A549 (cell line): ENCODE measurements around the gene STAT5B. TPM values are rescaled to one million over a fixed set of nuclear protein-coding genes. Genes with fewer than 3 reads are reported as not detected.
A peak's percentile ranks its signal among the peaks of the same experiment; 100 is the strongest.

Experiments
- ATAC-seq, 2 experiments: fragments of 200-7000 bp in 1 of 2; fragments of >200 bp in 1 of 2; cut with Nextera tagmentation in 1 of 2; cut with Tn5 transposase in 1 of 2; 3 replicates each; pipeline versions ENCODE4 v1.8.0 to v1.9.1; 2018 to 2020; ENCODE audit warnings: mild to moderate bottlenecking in 1 of 2, moderate library complexity in 1 of 2
- CTCF ChIA-PET: fragments of 300-600 bp; sonication (Branson Sonifier 250); formaldehyde crosslinking; extraction: SDS; loops from one replicate; lab custom pipeline; 2021; ENCODE audit warnings: antibody characterized with exemption, inconsistent platforms; lab: Yijun Ruan, JAX
- POLR2A ChIA-PET: fragments of 350-600 bp; formaldehyde crosslinking; extraction: SDS; loops from one replicate; lab custom pipeline; 2021; ENCODE audit warnings: antibody characterized with exemption, inconsistent platforms; lab: Yijun Ruan, JAX
- DNase-seq, 2 experiments: peaks; one replicate each; pipeline versions ENCODE4 v3.0.0 to v3.0.0-alpha.2; 2011 to 2016; ENCODE audit warnings: low read depth in 1 of 2, low spot score in 1 of 2
- FAIRE-seq: peaks from 2 replicates; lab custom pipeline; 2011; peaks lifted over from hg19 to GRCh38; lab: Jason Lieb, UNC
- H3K27ac ChIP-seq, 2 experiments: fragments of >200 bp; sonication (Bioruptor Twin); formaldehyde crosslinking; 3 replicates each; pipeline ENCODE4 v1.5.1; 2016 to 2017
- H3K4me1 ChIP-seq: fragments of >200 bp; sonication (Bioruptor Twin); formaldehyde crosslinking; 3 replicates; pipeline ENCODE4 v1.6.1; 2016
- H3K4me2 ChIP-seq: fragments of >200 bp; sonication (Bioruptor Twin); formaldehyde crosslinking; 3 replicates; pipeline ENCODE4 v1.6.1; 2016
- H3K4me3 ChIP-seq: fragments of >200 bp; sonication (Bioruptor Twin); formaldehyde crosslinking; 3 replicates; pipeline ENCODE4 v1.5.1; 2016
- H3K9me3 ChIP-seq: fragments of >200 bp; sonication (Bioruptor Twin); formaldehyde crosslinking; 3 replicates; pipeline ENCODE4 v1.6.1; 2016
- CEBPB ChIP-seq, 2 experiments: fragments of >200 bp in 1 of 2; sonication (Bioruptor Twin) in 1 of 2; formaldehyde crosslinking in 1 of 2; IDR thresholded peaks; 2 replicates each; pipeline ENCODE4 v1.6.1; 2012 to 2016
- CHD2 ChIP-seq: fragments of 150-350 bp; IDR thresholded peaks from 2 replicates; pipeline ENCODE4 v1.6.1; 2014; ENCODE audit warnings: low read length; ENCODE audit not compliant: partially characterized antibody
- EHF ChIP-seq: fragments of 250-450 bp; sonication (Bioruptor Pico); IDR thresholded peaks from 2 replicates; pipeline ENCODE4 v1.5.0; 2020; ENCODE audit warnings: mild to moderate bottlenecking
- EHMT2 ChIP-seq: fragments of 200-600 bp; sonication (generic); IDR thresholded peaks from 2 replicates; pipeline ENCODE4 v1.6.1; 2016; ENCODE audit warnings: antibody characterized with exemption, low read depth, mild to moderate bottlenecking, moderate library complexity
- ELK1 ChIP-seq: fragments of 150-350 bp; IDR thresholded peaks from 2 replicates; pipeline ENCODE4 v1.6.1; 2014; ENCODE audit warnings: low read depth, mild to moderate bottlenecking, low read length
- EP300 ChIP-seq, 2 experiments: fragments of >200 bp; sonication (Bioruptor Twin); formaldehyde crosslinking; IDR thresholded peaks; 2 replicates in 1 of 2; 3 replicates in 1 of 2; pipeline ENCODE4 v1.6.1; 2016 to 2017
- FOSB ChIP-seq: fragments of 250-450 bp; sonication (Bioruptor Pico); IDR thresholded peaks from 2 replicates; pipeline ENCODE4 v1.5.0; 2020; ENCODE audit warnings: mild to moderate bottlenecking, moderate library complexity
- HDAC2 ChIP-seq: fragments of 200-600 bp; sonication (generic); IDR thresholded peaks from 2 replicates; pipeline ENCODE4 v1.6.1; 2016
- HMGXB4 ChIP-seq: fragments of 250-450 bp; sonication (Bioruptor Pico); IDR thresholded peaks from 2 replicates; pipeline ENCODE4 v1.5.0; 2021; ENCODE audit warnings: mild to moderate bottlenecking, moderate library complexity, borderline replicate concordance
- HOXA7 ChIP-seq: fragments of 250-450 bp; sonication (Bioruptor Pico); IDR thresholded peaks from 2 replicates; pipeline ENCODE4 v1.5.0; 2020; ENCODE audit warnings: mild to moderate bottlenecking, moderate library complexity
- KDM5A ChIP-seq: fragments of 200-600 bp; sonication (generic); IDR thresholded peaks from 2 replicates; pipeline ENCODE4 v1.6.1; 2016; ENCODE audit warnings: antibody characterized with exemption, mild to moderate bottlenecking
- MAFK ChIP-seq: fragments of 450-650 bp; IDR thresholded peaks from 2 replicates; pipeline ENCODE4 v1.6.1; 2014; ENCODE audit not compliant: partially characterized antibody
- MAX ChIP-seq: IDR thresholded peaks from 2 replicates; pipeline ENCODE4 v1.6.1; 2012
- NFE2L2 ChIP-seq: fragments of 150-350 bp; conservative IDR thresholded peaks from 2 replicates; pipeline ENCODE4 v1.6.1; 2014; ENCODE audit warnings: low read length
- NPAS2 ChIP-seq: fragments of 250-450 bp; sonication (Bioruptor Pico); IDR thresholded peaks from 2 replicates; pipeline ENCODE4 v1.8.0; 2022; ENCODE audit warnings: mild to moderate bottlenecking, moderate library complexity, borderline replicate concordance
- POLR2AphosphoS2 ChIP-seq: conservative IDR thresholded peaks from 2 replicates; pipeline ENCODE4 v1.6.1; 2012; ENCODE audit warnings: low read length, improper control_type of control experiment, inconsistent platforms
- RCOR1 ChIP-seq: fragments of 150-350 bp; IDR thresholded peaks from 2 replicates; pipeline ENCODE4 v1.6.1; 2014; ENCODE audit warnings: antibody characterized with exemption, low read length, low read depth
- RFX5 ChIP-seq: fragments of 450-650 bp; IDR thresholded peaks from 2 replicates; pipeline ENCODE4 v1.7.1; 2014; ENCODE audit warnings: antibody characterized with exemption, mild to moderate bottlenecking, moderate library complexity
- RNF2 ChIP-seq: fragments of 200-600 bp; sonication (generic); IDR thresholded peaks from 2 replicates; pipeline ENCODE4 v1.6.1; 2016; ENCODE audit warnings: low read depth, mild to moderate bottlenecking, antibody characterized with exemption, moderate library complexity, borderline replicate concordance
- SREBF2 ChIP-seq: fragments of 450-650 bp; IDR thresholded peaks from 2 replicates; pipeline ENCODE4 v1.6.1; 2014; ENCODE audit warnings: mild to moderate bottlenecking, moderate library complexity
- TP53 ChIP-seq: fragments of 250-450 bp; sonication (Bioruptor Pico); IDR thresholded peaks from 2 replicates; pipeline ENCODE4 v1.5.0; 2021; ENCODE audit warnings: mild to moderate bottlenecking, moderate library complexity
- WGBS: methylation state at CpG from one replicate; pipeline ENCODE4 v1.1.6; 2017; ENCODE audit errors: missing lambda C conversion rate; 5-methylcytosine and 5-hydroxymethylcytosine counted together
- polyA plus RNA-seq, 4 experiments: library from polyadenylated mRNA; depleted of rRNA in 3 of 4; stranded (reverse); fragments of >200 nt; fragmentation: RNase III in 1 of 4; extraction: RNeasy Plus Mini Kit Qiagen cat#74134 plus additional on column Dnase treatment in 1 of 4; gene quantifications; 2 replicates in 3 of 4; 3 replicates in 1 of 4; pipeline ENCODE4 v1.2.3, GENCODE V29; 2011 to 2017
- TF ChIP-seq, protein P1 (sequence below): fragments of >200 bp; sonication (Bioruptor Twin); formaldehyde crosslinking; IDR thresholded peaks from 2 replicates; pipeline ENCODE4 v1.6.1; 2016
- TF ChIP-seq, protein P2 (sequence below): fragments of >200 bp; sonication (Bioruptor Twin); formaldehyde crosslinking; IDR thresholded peaks from 3 replicates; pipeline ENCODE4 v1.5.1; 2016

STAT5B gene
- polyA plus RNA-seq, 2 of the 4 experiments (the other 2 are of a cell fraction): 31.2 to 37.6 TPM

DNA sequence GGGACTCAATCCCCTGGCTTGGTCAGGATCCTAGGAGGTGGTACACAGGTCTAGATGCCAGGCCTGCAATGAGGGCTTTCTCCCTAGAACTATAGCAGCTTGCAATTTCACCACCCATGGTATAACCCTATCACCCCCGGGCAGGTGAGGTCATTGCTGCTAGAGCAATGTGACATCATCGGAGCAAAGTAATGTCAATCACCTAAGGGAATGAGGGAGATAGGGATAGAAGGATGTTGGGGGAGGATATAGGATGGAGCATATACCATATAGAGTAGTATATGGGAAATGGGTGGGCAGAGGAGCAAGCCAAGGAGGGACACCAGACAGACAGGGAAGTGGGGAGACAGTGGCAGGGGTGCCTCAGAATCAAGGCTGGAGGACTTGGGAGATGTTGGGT is 98.5 kb downstream of the STAT5B start (continued):
- TF ChIP-seq EP300 (IDR thresholded peaks at IDR 0.05) (no peak), HDAC2 (no peak)

GRCh38 chr17:42174126-42174783 is 101.9 kb downstream of the STAT5B start:
- ATAC-seq (no peak), FAIRE-seq (no peak), DNase-seq (no peak)
- WGBS: 64% methylated on average over 13 of the region's 14 CpGs
- Histone ChIP-seq H3K4me1 (no peaks in the 10 kb centered on the region), H3K4me2 (no peak overlapping the region), H3K27ac (no peak overlapping the region), H3K9me3 (no peaks in the 10 kb centered on the region), H3K4me3 (no peak overlapping the region)
- no peak for TF ChIP-seq RFX5
- TF ChIP-seq ELK1: no peak
- TF ChIP-seq NFE2L2: no peak
- no peak for TF ChIP-seq MAFK
- no peak for TF ChIP-seq HOXA7 (CRISPR knock-in tag)
- TF ChIP-seq CEBPB (IDR thresholded peaks at IDR 0.05): no peak
- no peak for TF ChIP-seq KDM5A
- TF ChIP-seq, protein P1, sequence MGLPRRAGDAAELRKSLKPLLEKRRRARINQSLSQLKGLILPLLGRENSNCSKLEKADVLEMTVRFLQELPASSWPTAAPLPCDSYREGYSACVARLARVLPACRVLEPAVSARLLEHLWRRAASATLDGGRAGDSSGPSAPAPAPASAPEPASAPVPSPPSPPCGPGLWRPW: no peak
- no peak for TF ChIP-seq HMGXB4
- TF ChIP-seq MAX: no peak
- TF ChIP-seq RNF2: no peak
- no peak for TF ChIP-seq SREBF2
- TF ChIP-seq RCOR1: no peak
- ChIA-PET POLR2A (no interaction called here), CTCF (interaction anchor here (0.6 to 1.9 kb wide), 9 partner anchors 9 to 467 kb away, joined by 3 to 8 read pairs (median 3); no protein-coding TSS in a partner anchor)

DNA sequence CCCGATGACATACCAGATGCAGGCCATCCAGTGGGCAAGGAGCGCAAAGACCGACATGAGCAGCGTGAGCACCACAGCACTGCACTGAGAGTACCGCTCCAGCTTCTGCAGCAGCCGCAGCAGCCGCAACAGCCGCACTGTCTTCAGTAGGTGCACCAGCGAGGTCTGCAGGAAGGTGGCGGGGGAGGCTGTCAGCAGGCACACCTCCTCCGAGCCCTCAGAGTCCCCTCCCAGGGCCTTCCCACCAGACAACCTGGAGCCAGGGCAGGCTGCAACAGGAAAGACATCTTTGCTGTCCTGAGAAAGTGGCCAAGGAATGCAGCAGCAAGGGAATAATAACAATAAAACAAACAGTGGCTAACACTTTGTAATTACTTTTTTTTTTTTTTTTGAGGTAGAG is 104.4 kb downstream of the STAT5B start:
- FAIRE-seq (no peak), ATAC-seq (peak; percentile 20 to 42; a peak in 3 of 6 replicates), DNase-seq (no peak)
- ChIA-PET CTCF (interaction anchor here (0.7 to 1.6 kb wide), 6 partner anchors 8 to 159 kb away, joined by 3 to 5 read pairs (median 3); partner anchors contain the start of gene KCNH4), POLR2A (interaction anchor here (0.6 kb wide), 1 partner anchor 24 kb away, joined by 5 read pairs; no protein-coding TSS in a partner anchor)
- TF ChIP-seq NPAS2 (CRISPR knock-in tag) (no peak), MAFK (no peak), CHD2 (no peak), FOSB (CRISPR knock-in tag) (no peak), TP53 (CRISPR knock-in tag) (no peak), POLR2AphosphoS2 (no peak), EHMT2 (no peak), EHF (CRISPR knock-in tag) (no peak)
- TF ChIP-seq, protein P2, sequence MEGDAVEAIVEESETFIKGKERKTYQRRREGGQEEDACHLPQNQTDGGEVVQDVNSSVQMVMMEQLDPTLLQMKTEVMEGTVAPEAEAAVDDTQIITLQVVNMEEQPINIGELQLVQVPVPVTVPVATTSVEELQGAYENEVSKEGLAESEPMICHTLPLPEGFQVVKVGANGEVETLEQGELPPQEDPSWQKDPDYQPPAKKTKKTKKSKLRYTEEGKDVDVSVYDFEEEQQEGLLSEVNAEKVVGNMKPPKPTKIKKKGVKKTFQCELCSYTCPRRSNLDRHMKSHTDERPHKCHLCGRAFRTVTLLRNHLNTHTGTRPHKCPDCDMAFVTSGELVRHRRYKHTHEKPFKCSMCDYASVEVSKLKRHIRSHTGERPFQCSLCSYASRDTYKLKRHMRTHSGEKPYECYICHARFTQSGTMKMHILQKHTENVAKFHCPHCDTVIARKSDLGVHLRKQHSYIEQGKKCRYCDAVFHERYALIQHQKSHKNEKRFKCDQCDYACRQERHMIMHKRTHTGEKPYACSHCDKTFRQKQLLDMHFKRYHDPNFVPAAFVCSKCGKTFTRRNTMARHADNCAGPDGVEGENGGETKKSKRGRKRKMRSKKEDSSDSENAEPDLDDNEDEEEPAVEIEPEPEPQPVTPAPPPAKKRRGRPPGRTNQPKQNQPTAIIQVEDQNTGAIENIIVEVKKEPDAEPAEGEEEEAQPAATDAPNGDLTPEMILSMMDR: no peak
- H3K4me3 ChIP-seq: no peak overlapping the region
- no peak overlapping the region for H3K4me2 ChIP-seq
- 86% methylated on average over 11 of the region's 11 CpGs for WGBS
- no peak overlapping the region for H3K27ac ChIP-seq
- H3K4me1 ChIP-seq: no peaks in the 10 kb centered on the region
- no peaks in the 10 kb centered on the region for H3K9me3 ChIP-seq
